Measurements from ENCODE around the gene SASH1. TPM values are rescaled to one million over a fixed set of nuclear protein-coding genes. Genes with fewer than 3 reads are reported as not detected.

SASH1 gene
- total and polyA plus RNA-seq, 2 of the 8 experiments (the other 6 are each of a cell fraction or from before 2014, with no cell fraction given) = 6.0 to 20.2 TPM

DNA sequence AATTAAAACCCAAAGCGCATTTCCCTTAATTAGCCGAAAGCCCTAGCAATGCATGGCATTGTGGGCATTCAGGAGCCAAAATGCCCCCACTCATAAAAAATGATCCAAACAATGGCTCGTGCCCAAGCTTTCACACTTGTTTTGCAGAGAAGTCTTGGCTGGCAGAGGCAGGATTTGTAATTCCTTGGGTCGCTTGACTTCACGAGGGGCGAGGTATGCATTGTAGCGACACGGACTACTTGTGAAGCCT, 613 bp upstream of the SASH1 start (continued):
- TF ChIP-seq CHD7 (IDR thresholded peaks at IDR 0.05; ENCODE audit: insufficient replicate concordance, low read length) (no peak), ASH2L (IDR thresholded peaks at IDR 0.05; ENCODE audit: low read length) (peak; percentile 87), NRF1 (IDR thresholded peaks at IDR 0.05; ENCODE audit: low read depth, low read length) (no peak)

All from H1 (cell line).